SJCRH30 (cell line): ENCODE data around the gene CHPT1. TPM values are rescaled to one million over a fixed set of nuclear protein-coding genes. Genes with fewer than 3 reads are reported as not detected.
"Not testable (repeated sequence)": the region's sequence is repeated elsewhere in the genome, so short reads cannot be mapped to it uniquely, and the experiment has no call there.

Experiments
- DNase-seq, 2 experiments: peaks; one replicate each; pipeline ENCODE4 v3.0.0-alpha.2; 2015 to 2020
- H3K27ac ChIP-seq: fragments of 250-450 bp; sonication (Bioruptor Pico); 2 replicates; pipeline ENCODE4 v1.5.1; 2020; ENCODE audit warnings: mild to moderate bottlenecking, moderate library complexity
- H3K27me3 ChIP-seq: fragments of 250-450 bp; sonication (Bioruptor Pico); 2 replicates; pipeline ENCODE4 v1.5.1; 2020; ENCODE audit warnings: mild to moderate bottlenecking, moderate library complexity
- H3K36me3 ChIP-seq: fragments of 250-450 bp; sonication (Bioruptor Pico); 2 replicates; pipeline ENCODE4 v1.5.1; 2020; ENCODE audit warnings: mild to moderate bottlenecking, moderate library complexity
- H3K4me1 ChIP-seq: fragments of 250-450 bp; sonication (Bioruptor Pico); 2 replicates; pipeline ENCODE4 v1.5.1; 2020; ENCODE audit warnings: mild to moderate bottlenecking, moderate library complexity
- H3K4me3 ChIP-seq: fragments of 250-450 bp; sonication (Bioruptor Pico); 2 replicates; pipeline ENCODE4 v1.5.1; 2020; ENCODE audit warnings: mild to moderate bottlenecking, moderate library complexity
- H3K9me3 ChIP-seq: fragments of 250-450 bp; sonication (Bioruptor Pico); replicated peaks from 2 replicates; pipeline ENCODE4 v1.5.1; 2020; ENCODE audit warnings: mild to moderate bottlenecking, moderate library complexity
- total RNA-seq: library from RNA; depleted of rRNA; stranded (reverse); fragments of >200 nt; shearing (Covaris generic); gene quantifications from 2 replicates; pipeline ENCODE4 v1.2.3, GENCODE V29; 2014

Gene CHPT1
- total RNA-seq, 1 experiment from 2014 or later, result 22.4 TPM

DNA sequence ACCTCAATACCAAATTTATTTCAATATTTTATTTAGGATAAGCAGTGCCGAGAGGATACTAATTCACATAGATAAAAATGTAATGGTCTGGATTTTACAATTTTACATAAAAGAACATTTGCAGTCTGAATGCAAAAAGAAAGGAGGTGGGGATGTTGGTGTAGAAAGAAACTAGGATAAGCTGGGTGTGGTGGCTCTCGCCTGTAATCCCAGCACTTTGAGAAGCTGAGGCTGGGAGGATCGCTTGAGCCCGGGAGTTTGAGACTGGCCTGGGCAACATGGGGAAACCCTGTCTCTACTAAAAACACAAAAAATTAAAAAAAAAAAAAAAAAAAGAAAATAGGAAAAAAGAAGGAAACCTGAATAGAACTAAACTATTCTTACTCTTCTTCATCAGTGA lies 25.0 kb downstream of the CHPT1 start:
- Histone ChIP-seq H3K4me3 (no peak overlapping the region), H3K36me3 (peaks cover 3% of the 10 kb centered on the region; the same call in 1 of the 2 replicates), H3K27ac (no peak overlapping the region), H3K4me1 (no peaks in the 10 kb centered on the region), H3K27me3 (no peaks in the 10 kb centered on the region), H3K9me3 (no peaks in the 10 kb centered on the region)
- no peak for DNase-seq

DNA sequence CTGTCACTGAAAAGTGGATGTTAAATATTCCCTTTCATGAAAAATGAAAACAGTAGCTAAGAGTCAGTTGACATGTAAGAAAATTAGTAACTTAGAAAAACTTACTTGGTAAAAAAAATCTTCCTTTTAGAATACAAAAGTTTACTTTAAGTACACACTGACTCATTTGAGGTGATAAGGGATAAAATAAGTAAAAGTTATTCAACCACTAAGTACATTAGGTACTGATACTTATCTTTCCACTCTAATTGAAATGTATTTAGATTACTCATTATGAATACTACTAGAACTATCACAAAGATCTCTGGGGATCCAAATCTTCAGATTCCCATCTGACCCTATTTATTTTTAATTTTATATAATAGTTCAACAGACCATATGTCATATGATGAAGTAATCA lies 29.7 kb downstream of the CHPT1 start:
- Histone ChIP-seq H3K4me1 (no peaks in the 10 kb centered on the region), H3K27ac (no peak overlapping the region), H3K4me3 (no peak overlapping the region), H3K27me3 (no peaks in the 10 kb centered on the region), H3K9me3 (no peaks in the 10 kb centered on the region), H3K36me3 (peaks cover 3% of the 10 kb centered on the region; the same call in 1 of the 2 replicates)
- DNase-seq, result no peak

DNA sequence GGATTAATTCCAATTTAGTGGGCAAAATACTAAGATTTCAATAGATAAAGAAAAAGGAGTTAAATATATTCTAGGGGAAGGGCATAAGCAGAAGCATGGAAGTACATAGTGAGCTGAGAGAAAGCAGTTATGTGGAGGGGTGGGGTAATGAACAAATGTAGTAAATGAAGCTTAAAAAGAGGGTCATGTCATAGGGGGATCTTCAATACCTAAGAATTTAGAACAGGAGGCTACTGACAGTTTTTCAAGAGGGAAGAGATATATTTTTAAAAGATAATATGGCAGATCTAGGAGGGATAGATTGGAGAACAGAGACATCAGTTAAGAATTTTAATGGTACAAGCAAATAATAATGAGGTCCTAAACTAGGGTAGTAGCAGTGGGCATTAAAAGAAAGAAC lies 32.4 kb downstream of the CHPT1 start:
- H3K27ac ChIP-seq, result no peak overlapping the region
- H3K4me3 ChIP-seq, result no peak overlapping the region
- DNase-seq, result no peak
- H3K36me3 ChIP-seq, result no peaks in the 10 kb centered on the region; the same call in 1 of the 2 replicates
- no peaks in the 10 kb centered on the region for H3K27me3 ChIP-seq
- no peaks in the 10 kb centered on the region for H3K9me3 ChIP-seq
- no peaks in the 10 kb centered on the region for H3K4me1 ChIP-seq

DNA sequence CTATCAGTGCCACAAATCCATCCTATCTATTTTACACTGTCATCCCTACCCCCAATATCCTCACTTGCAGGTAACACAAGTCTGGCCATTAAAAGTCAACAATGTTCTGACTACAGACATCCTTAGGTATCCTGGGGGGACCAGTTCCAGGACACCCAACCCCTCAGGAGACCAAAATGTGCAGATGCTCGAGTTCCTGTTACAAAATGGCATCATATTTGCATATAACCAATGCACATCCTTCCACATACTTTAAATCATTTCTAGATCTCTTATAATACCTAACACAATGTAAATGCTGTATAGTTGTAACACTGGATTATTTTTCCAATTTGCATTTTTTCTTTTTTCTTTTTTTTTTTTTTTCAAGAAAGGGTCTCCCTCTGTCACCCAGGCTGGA lies 34.9 kb downstream of the CHPT1 start:
- Histone ChIP-seq H3K4me3 (no peak overlapping the region), H3K27ac (no peak overlapping the region), H3K4me1 (no peaks in the 10 kb centered on the region), H3K27me3 (no peaks in the 10 kb centered on the region), H3K9me3 (no peaks in the 10 kb centered on the region), H3K36me3 (no peaks in the 10 kb centered on the region)
- no peak for DNase-seq

DNA sequence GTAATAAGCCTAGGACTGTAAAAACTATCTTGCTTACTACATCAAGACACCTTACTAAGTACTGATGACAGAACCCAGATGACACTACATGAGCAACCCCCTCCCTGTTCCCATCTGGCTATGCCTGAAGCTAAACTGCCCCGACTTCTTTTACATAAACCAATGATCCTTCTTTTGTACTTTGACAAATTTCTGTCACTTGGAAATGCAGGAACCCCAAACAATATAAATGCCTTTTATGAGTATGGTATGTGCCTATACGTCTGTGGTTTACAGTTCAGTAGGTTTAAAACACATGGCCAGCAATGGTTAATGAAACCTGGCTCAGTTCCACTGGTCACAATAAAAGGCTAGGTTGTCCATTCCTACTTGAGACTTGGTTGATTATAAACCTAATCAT lies 35.7 kb downstream of the CHPT1 start:
- no peak for DNase-seq
- Histone ChIP-seq H3K27me3 (no peaks in the 10 kb centered on the region), H3K27ac (no peak overlapping the region), H3K36me3 (no peaks in the 10 kb centered on the region), H3K4me3 (no peak overlapping the region), H3K4me1 (no peaks in the 10 kb centered on the region), H3K9me3 (no peaks in the 10 kb centered on the region)

DNA sequence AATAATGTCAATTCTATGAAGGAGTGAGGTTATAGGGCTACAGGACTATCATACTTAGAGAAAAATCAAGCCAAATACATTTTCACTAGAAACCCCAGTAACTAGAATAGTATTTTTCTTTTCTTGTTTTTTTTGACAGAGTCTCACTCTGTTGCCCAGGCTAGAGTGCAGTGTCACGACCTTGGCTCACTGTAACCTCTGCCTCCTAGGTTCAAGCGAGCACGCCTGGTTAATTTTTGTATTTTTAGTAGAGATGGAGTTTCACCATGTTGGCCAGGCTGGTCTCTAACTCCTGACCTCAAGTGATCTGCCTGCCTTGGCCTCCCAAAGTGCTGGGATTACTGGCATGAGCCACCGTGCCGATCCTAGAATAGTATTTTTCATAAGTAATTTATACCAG lies 37.0 kb downstream of the CHPT1 start:
- H3K36me3 ChIP-seq, H3K4me1 ChIP-seq, H3K27ac ChIP-seq, H3K4me3 ChIP-seq, H3K9me3 ChIP-seq, DNase-seq, H3K27me3 ChIP-seq: not testable (repeated sequence)

DNA sequence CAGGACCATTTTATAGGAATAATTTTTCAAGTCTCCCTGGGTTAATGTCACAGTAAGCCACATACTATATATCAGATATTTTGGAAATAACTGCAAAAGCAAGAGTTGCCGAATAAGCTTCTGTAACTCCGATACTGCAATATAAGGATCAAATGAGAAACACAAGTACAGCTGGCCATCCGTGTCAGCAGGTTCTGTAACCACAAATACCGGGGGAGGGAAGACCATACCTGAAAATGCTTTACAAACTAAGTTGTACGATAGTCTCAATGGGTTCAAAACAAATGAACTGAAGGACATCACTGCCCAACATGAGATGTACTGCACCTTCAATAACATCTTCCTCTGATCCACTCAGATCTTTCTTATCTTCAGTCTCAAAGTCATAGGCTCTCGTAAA lies 40.0 kb downstream of the CHPT1 start:
- no peak for DNase-seq
- no peaks in the 10 kb centered on the region for H3K4me1 ChIP-seq
- no peaks in the 10 kb centered on the region for H3K36me3 ChIP-seq
- H3K9me3 ChIP-seq, result no peaks in the 10 kb centered on the region
- H3K27me3 ChIP-seq, result no peaks in the 10 kb centered on the region
- H3K27ac ChIP-seq, result no peak overlapping the region
- no peak overlapping the region for H3K4me3 ChIP-seq

DNA sequence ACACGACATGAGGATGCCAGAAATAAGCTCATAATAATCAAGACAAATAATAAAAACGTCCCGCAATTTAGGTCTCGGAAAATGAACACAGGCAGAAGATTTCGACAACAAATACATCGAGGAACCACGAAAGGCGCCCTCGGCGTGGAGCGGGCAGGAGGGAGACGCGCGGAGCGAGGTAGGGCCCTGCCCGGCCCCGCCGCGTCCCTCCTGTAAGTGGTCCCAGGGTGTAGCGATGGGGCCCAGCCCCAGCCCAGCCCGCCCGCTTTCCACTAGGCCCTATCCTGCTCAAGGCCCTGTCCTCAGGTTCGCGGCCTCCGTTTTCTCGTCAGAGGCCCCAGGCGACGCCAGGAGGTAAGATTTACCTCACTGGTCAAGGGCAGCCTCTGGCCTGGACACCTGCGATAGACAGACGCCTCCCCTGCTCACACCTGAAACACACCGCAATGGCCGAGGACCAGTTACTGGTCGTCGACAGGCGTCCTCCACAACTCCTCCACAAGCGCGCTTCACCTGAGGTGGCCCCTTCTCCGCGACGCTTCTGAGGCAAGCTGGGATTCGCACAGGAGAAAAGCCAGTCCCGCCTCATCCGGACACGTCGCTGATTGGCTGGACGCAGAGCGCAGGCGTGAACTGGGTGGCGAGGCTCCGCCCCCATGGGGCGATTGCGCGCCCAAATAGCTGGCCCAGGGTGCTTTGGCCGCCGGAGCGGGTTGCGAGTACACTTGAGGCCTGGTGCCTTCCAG lies 41.7 kb downstream of the CHPT1 start, which contains the start of gene SYCP3:
TSS of gene SYCP3 (minus strand) at position 543 of the 746 bp plus-strand sequence. CDS start 1,527 bp downstream, outside the sequence.
- no peaks in the 10 kb centered on the region for H3K36me3 ChIP-seq
- H3K27me3 ChIP-seq, result no peaks in the 10 kb centered on the region
- no peak within 1 kb of the TSS for H3K4me3 ChIP-seq
- H3K4me1 ChIP-seq, result no peaks in the 10 kb centered on the region
- H3K27ac ChIP-seq, result no peak within 1 kb of the TSS
- DNase-seq, result no peak
- no peaks in the 10 kb centered on the region for H3K9me3 ChIP-seq

DNA sequence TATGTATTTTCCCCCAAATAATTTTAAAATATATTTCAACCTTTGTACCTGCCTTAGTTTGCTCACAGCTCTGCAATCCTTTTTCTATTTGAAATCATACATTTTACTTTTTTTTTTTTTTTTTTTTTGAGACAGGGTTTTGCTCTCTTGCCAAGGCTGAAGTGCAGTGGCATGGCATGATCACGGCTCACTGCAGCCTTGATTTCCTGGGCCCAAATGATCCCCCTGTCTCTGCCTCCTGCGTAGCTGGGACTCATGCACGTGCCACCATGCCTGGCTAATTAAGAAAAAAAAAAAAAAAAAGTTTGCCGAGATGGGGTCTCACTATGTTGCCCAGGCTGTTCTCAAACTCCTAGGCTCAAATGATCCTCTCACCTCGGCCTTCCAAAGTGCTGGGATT lies 43.1 kb downstream of the CHPT1 start:
- no peaks in the 10 kb centered on the region for H3K4me1 ChIP-seq
- no peak overlapping the region for H3K4me3 ChIP-seq
- DNase-seq, result no peak
- no peak overlapping the region for H3K27ac ChIP-seq
- no peaks in the 10 kb centered on the region for H3K36me3 ChIP-seq
- H3K27me3 ChIP-seq, result no peaks in the 10 kb centered on the region
- no peaks in the 10 kb centered on the region for H3K9me3 ChIP-seq

DNA sequence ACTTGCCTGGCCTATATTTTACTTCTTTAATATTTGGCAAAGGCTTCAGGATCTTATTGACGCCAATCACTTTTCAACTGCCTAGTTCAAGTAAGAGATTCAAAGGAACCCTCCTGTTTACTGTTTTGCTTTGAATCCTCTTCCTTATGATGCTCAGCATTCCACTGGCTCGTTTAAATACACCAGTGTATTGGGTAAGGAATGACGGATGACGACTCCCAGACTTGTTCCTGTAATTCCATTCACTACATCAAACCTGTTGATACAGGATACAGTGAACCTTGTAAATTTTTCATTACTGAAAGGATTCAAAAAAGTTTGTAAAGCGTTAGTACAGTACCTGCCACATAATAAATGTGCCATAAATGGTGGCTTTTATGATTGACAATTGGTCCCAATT lies 43.5 kb downstream of the CHPT1 start:
- H3K36me3 ChIP-seq, result no peaks in the 10 kb centered on the region
- H3K4me1 ChIP-seq, result no peaks in the 10 kb centered on the region
- no peaks in the 10 kb centered on the region for H3K9me3 ChIP-seq
- H3K27ac ChIP-seq, result no peak overlapping the region
- H3K27me3 ChIP-seq, result no peaks in the 10 kb centered on the region
- DNase-seq, result no peak
- no peak overlapping the region for H3K4me3 ChIP-seq

DNA sequence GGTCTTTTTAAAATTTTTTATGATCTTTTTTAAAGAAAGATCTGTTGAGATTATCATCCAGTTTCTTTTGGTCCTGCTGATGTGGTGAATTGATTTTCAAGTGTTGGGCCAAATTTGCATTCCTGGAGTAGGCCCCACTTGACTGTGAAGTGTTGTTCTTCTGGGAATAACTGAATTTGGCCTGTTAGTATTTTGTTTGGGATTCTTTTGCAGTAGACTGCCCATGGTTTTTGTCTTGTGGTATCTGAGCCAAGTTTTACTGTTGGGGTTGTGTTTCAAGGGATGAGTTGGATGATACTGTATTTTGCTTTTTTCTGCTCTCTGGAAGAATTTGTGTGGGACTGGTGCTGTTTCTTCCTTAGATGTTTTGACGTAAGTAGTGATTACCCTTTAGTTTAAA lies 45.8 kb downstream of the CHPT1 start:
- Histone ChIP-seq H3K9me3 (no peaks in the 10 kb centered on the region), H3K27ac (no peak overlapping the region), H3K4me3 (no peak overlapping the region), H3K4me1 (no peaks in the 10 kb centered on the region), H3K27me3 (no peaks in the 10 kb centered on the region), H3K36me3 (no peaks in the 10 kb centered on the region)
- no peak for DNase-seq

DNA sequence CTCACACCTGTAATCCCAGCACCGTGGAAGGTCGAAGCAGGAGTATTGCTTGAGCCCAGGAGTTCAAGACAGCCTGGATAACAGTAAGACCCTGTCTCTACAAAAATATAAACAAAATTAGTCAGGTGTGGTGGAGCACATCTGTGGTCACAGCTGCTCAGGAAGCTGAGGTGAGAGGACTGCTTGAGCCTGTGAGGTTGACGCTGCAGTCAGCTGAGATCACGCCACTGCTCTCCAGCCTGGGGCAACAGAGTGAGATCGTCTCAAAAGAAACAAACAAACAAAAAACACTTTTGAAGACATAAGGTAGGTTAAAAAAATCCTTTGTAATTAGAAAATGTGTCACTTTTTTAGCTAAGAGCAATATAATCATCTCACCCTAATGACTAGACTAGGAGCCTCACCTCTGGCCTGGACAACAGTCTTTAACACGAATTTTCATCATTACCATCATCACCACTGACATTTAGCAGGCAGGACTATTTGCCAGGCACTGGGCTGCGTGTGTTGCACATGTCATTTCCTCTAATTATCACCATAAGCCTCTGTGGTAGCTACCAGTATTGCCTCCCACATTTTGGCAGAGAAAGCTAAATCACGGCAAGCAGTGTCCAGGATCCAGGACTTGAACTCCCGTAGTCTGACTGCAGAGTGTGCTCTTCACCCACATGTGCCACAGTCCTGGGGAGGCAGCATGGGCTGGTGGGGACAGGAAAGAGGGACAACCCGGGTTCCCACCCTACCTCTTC lies 46.5 kb downstream of the CHPT1 start:
- no peaks in the 10 kb centered on the region for H3K36me3 ChIP-seq
- H3K27ac ChIP-seq, result no peak overlapping the region
- no peak overlapping the region for H3K4me3 ChIP-seq
- H3K27me3 ChIP-seq, result no peaks in the 10 kb centered on the region
- no peaks in the 10 kb centered on the region for H3K9me3 ChIP-seq
- H3K4me1 ChIP-seq, result no peaks in the 10 kb centered on the region
- no peak for DNase-seq

DNA sequence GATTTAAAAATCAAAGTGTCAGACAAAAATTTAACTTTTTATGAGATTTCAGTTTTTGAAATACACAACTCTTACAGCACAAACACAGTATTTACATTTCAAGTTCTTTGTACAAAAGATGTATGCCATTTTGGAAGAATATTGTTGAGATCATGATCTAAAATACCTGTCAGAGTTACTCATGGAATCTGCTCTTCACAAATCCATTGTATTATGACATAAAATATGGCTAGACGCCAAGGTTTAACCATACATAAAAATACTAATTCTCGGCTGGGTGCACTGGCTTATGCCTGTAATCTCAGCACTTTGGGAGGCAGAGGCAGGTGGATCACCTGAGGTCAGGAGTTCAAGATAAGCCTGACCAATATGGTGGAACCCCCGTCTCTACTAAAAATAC lies 48.0 kb downstream of the CHPT1 start:
- no peaks in the 10 kb centered on the region for H3K9me3 ChIP-seq
- no peak overlapping the region for H3K4me3 ChIP-seq
- H3K4me1 ChIP-seq, result no peaks in the 10 kb centered on the region
- H3K27me3 ChIP-seq, result no peaks in the 10 kb centered on the region
- no peak for DNase-seq
- no peaks in the 10 kb centered on the region for H3K36me3 ChIP-seq
- no peak overlapping the region for H3K27ac ChIP-seq

DNA sequence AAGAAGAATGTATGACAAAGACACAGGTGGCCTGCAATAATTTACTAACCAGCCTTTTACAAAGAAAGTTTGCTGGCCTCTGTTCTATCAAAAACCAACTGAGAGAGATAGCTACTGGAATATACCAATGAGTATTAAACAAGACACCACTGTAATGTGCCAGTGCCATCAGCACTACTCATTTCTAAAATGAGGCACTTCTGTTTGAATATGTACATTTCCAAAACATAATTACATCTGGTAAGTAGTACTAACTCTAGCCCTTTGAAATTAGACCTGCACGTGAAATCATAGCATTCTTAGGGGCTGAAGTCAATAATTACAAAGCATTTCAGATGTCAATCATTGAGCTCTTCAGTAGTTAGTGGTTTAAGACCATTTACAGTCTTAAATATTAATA lies 48.8 kb downstream of the CHPT1 start:
- Histone ChIP-seq H3K4me1 (no peaks in the 10 kb centered on the region), H3K36me3 (no peaks in the 10 kb centered on the region), H3K27ac (no peak overlapping the region), H3K9me3 (no peaks in the 10 kb centered on the region), H3K4me3 (no peak overlapping the region), H3K27me3 (no peaks in the 10 kb centered on the region)
- no peak for DNase-seq

DNA sequence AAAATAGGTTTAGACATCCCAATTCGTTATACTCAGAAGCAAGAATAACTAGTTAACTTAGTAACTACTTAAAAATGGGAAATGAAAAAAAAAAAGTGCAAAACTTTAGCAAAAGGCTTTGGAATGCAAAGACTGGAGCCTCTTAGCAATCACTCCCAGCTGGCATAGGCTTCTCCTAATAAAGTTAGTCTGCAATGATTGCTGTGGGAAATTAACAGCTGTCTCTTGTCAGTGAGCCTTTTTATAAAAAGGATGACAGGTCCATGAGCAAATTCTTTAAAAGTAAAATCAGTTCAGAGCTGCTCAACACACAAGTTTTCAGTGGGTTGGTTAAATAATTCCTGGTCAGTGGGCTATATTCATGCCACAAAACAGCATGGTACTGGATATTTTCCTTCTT lies 49.2 kb downstream of the CHPT1 start:
- Histone ChIP-seq H3K4me3 (no peak overlapping the region), H3K4me1 (no peaks in the 10 kb centered on the region), H3K9me3 (no peaks in the 10 kb centered on the region), H3K36me3 (no peaks in the 10 kb centered on the region), H3K27ac (no peak overlapping the region), H3K27me3 (no peaks in the 10 kb centered on the region)
- DNase-seq, result no peak

DNA sequence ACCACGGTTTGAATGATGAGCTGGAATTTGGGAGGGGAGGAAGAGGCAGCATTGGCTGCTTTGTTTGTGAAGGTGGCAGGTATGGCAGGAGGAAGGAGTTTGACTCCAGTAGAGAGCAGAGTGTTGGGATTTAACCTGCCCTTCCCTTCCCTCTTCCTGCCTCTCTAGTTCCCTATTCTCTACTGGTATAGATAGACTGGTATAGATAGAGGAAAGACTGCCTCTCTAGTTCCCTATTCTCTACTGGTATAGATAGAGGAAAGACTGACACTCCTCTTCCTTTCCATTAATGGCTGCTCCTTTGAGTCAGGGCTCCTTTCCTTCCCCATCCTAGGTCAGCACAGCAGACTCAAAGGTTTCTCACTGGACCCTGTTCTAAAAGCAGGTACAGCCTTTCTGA lies 50.3 kb downstream of the CHPT1 start:
- no peak for DNase-seq
- no peaks in the 10 kb centered on the region for H3K4me1 ChIP-seq
- H3K9me3 ChIP-seq, result no peaks in the 10 kb centered on the region
- H3K27me3 ChIP-seq, result no peaks in the 10 kb centered on the region
- H3K27ac ChIP-seq, result no peak overlapping the region
- no peak overlapping the region for H3K4me3 ChIP-seq
- H3K36me3 ChIP-seq, result no peaks in the 10 kb centered on the region
